ENCODE results near the gene TMEM80. TPM values are rescaled to one million over a fixed set of nuclear protein-coding genes. Genes with fewer than 3 reads are reported as not detected.
A peak's percentile ranks its signal among the peaks of the same experiment; 100 is the strongest.

TMEM80 gene
- total RNA-seq, 4 donors from 2014 or later: 57.3 to 103 (median 67.7) TPM

- intact Hi-C loops (cut with DNase I): no loop called here
- Histone ChIP-seq H3K9me3 (no peaks in the 10 kb centered on the region), H3K27ac (peak overlapping the region in 2 of 3 donors; percentile 12 to 91), H3K36me3 (peaks cover 0 to 3% of the 10 kb centered on the region in 2 donors), H3K4me3 (replicated peaks in 1 of 3) (no peak overlapping the region), H3K4me1 (peaks cover 28 to 75% of the 10 kb centered on the region in 2 donors), H3K27me3 (no peaks in the 10 kb centered on the region)
- peak in 1 of 2 donors; percentile 6 for DNase-seq
- TF ChIP-seq CTCF (IDR thresholded peaks at IDR 0.05) (no peak), POLR2A (IDR thresholded peaks at IDR 0.05) (no peak)
- WGBS, 2 donors: 96 to 97% methylated on average over 8 to 10 of the region's 18 CpGs
These were observed 8.6 kb downstream of the TMEM80 start for GRCh38 chr11:704228-704674.

- TF ChIP-seq POLR2A (IDR thresholded peaks at IDR 0.05): no peak
- TF ChIP-seq CTCF (IDR thresholded peaks at IDR 0.05): no peak
- Histone ChIP-seq H3K27me3 (no peaks in the 10 kb centered on the region), H3K4me1 (peaks cover 32 to 76% of the 10 kb centered on the region in 2 donors), H3K27ac (peak overlapping the region; percentile 64 to 97 (median 91)), H3K9me3 (no peaks in the 10 kb centered on the region), H3K36me3 (peaks cover 0 to 3% of the 10 kb centered on the region in 2 donors), H3K4me3 (replicated peaks in 1 of 3) (peak overlapping the region in 1 of 3 donors; percentile 56)
- 70 to 80% methylated on average over 11 to 15 of the region's 27 CpGs for WGBS, 2 donors
- intact Hi-C loops (cut with DNase I): no loop called here
- DNase-seq: peak; percentile 31 to 35
These were observed 9.4 kb downstream of the TMEM80 start for GRCh38 chr11:704781-705645.

GRCh38 chr11:705646-706438, 10.2 kb downstream of the TMEM80 start, which contains the start of gene EPS8L2:
Gene EPS8L2 (plus strand): TSS chr11:706231. CDS start chr11:709408, 3,177 bp downstream.
- H3K9me3 ChIP-seq: no peaks in the 10 kb centered on the region
- TF ChIP-seq POLR2A (IDR thresholded peaks at IDR 0.05) (peak; percentile 47 to 64), CTCF (IDR thresholded peaks at IDR 0.05) (no peak)
- H3K36me3 ChIP-seq: peaks cover 0 to 3% of the 10 kb centered on the region in 2 donors
- 43 to 100% methylated on average over 1 to 8 of the region's 90 CpGs for WGBS, 2 donors
- H3K27me3 ChIP-seq: no peaks in the 10 kb centered on the region
- DNase-seq: peak; percentile 73 to 80
- peaks cover 32 to 78% of the 10 kb centered on the region in 2 donors for H3K4me1 ChIP-seq
- H3K4me3 ChIP-seq (replicated peaks in 1 of 3): peak within 1 kb of the TSS; percentile 20 to 56 (median 39)
- peak within 1 kb of the TSS; percentile 91 to 99 (median 97) for H3K27ac ChIP-seq
- intact Hi-C loops (cut with DNase I): no loop called here

GRCh38 chr11:706439-706956, 10.9 kb downstream of the TMEM80 start:
- Histone ChIP-seq H3K4me1 (peaks cover 32 to 75% of the 10 kb centered on the region in 2 donors), H3K4me3 (replicated peaks in 1 of 3) (peak overlapping the region; percentile 20 to 56 (median 39)), H3K9me3 (no peaks in the 10 kb centered on the region), H3K27me3 (no peaks in the 10 kb centered on the region), H3K36me3 (peaks cover 0 to 3% of the 10 kb centered on the region in 2 donors), H3K27ac (peak overlapping the region; percentile 91 to 99 (median 97))
- intact Hi-C loops (cut with DNase I): no loop called here
- TF ChIP-seq CTCF (IDR thresholded peaks at IDR 0.05) (peak in 1 of 6 experiments; percentile 27), POLR2A (IDR thresholded peaks at IDR 0.05) (peak in 1 of 2 donors; percentile 5)
- DNase-seq: peak; percentile 53 to 60
- WGBS, 2 donors: 0% methylated on average over 10 of the region's 22 CpGs; no CpG with 5 or more reads in 1 of the 2 donors
